ENCODE measurements around the gene ZSCAN2.
"Not testable (repeated sequence)": the region's sequence is repeated elsewhere in the genome, so short reads cannot be mapped to it uniquely, and the experiment has no call there.

ZSCAN2 gene

DNA sequence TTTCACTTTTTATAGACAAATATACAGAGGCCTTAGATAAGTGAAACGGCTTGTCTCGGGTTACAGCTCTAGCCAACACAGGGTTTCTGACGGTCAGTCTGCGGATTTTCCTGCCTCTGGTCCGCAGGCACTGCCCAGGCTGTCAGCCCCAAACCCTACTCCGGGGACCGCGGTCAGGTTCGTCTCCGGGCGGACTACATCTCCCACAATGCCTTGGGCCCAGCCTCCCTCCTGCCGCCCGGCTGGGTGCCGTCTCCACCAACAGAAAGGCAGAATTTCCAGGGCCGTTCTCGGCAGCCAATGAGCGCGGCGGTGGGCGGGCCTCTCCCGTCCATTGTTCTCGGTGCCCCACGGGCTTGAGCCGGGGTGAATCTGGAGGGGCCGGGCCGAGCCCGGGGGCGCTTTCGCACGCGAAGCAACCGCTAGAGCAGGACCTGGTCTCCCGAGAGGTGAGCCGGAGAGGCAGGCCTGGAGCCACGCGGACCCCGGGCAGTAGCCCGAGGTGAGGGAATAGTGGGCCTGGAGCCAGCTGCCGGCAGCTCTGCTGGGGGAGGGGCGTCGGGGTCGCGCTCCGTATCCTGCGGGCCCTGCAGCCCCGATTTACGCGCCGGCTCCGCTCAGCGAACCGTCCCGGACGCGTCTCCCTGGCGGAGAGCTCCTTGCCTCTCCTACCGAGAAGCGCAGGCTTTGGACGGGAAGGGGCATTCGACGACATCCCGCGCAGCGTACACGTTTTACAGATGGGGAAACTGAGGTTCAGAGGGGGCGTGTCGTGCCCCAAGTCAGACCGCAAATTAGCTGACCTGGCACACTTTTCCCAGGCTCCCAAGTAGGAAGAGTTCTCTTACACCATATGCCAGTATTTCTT, at the start of gene ZSCAN2:
Gene ZSCAN2 (plus strand): TSS at position 323 of the 868 bp plus-strand sequence. CDS start 2,919 bp downstream, outside the sequence.
- CTCF ChIA-PET, result interaction anchor here (0.8 to 4.1 kb wide), 4 partner anchors 30 to 277 kb away, joined by 3 to 54 read pairs (median 18); partner anchors contain the start of gene WDR73
- Mint-ChIP-seq H3K27ac (peak within 1 kb of the TSS; percentile 82), H3K27me3 (no peaks in the 10 kb centered on the region)

DNA sequence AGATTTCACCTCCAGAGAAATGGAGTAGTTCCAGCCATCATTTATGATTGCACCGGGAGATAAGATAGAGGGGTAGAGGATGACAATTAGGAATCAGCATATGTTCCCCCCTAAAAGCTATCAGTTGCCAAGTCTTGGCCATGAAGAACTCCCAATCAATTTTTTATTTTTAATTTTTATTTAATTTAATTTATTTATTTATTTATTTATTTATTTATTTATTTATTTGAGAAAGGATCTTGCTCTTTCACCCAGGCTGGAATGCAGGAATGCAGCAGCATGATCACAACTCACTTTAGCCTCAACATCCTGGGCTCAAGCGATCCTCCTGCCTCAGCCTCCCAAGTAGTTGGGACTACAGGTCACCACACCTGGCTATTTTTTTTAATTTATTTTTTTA, 49.2 kb upstream of the ZSCAN2 start:
- H3K27ac Mint-ChIP-seq, H3K9me3 Mint-ChIP-seq, H3K4me3 Mint-ChIP-seq, DNase-seq, CTCF ChIA-PET, H3K36me3 Mint-ChIP-seq, H3K27me3 Mint-ChIP-seq: not testable (repeated sequence)
- H3K4me1 Mint-ChIP-seq, result peaks cover 25% of the 10 kb centered on the region

More for the DNA sequence above, at the start of gene ZSCAN2:
- Mint-ChIP-seq H3K4me3 (peak within 1 kb of the TSS; percentile 83), H3K9me3 (no peaks in the 10 kb centered on the region), H3K4me1 (peaks cover 58% of the 10 kb centered on the region), H3K36me3 (peaks cover 11% of the 10 kb centered on the region)
- DNase-seq, result peak; percentile 97

DNA sequence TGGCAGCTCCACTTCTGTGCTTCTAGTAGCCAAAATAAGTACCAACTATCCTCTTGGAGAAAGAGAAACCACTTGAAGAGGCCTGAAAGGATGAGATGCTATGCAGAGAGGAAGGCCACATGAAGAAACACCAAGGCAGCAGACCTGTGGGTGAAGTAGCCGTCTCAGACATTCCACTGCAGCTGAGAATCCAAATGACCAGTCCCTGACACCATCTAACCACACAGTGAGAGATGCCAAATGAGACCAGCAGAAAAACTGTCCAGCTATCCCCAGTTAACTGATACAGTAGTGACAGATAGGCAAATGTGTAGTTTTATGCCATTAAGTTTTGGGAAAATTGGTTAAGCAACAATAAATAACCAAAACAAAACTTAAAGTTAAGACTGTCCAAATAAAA, 47.9 kb upstream of the ZSCAN2 start:
- Mint-ChIP-seq H3K4me3 (no peak overlapping the region), H3K9me3 (no peaks in the 10 kb centered on the region), H3K36me3 (peaks cover 5% of the 10 kb centered on the region), H3K4me1 (peaks cover 15% of the 10 kb centered on the region), H3K27ac (no peak overlapping the region), H3K27me3 (no peaks in the 10 kb centered on the region)
- no peak for DNase-seq
- CTCF ChIA-PET, result no interaction called here

DNA sequence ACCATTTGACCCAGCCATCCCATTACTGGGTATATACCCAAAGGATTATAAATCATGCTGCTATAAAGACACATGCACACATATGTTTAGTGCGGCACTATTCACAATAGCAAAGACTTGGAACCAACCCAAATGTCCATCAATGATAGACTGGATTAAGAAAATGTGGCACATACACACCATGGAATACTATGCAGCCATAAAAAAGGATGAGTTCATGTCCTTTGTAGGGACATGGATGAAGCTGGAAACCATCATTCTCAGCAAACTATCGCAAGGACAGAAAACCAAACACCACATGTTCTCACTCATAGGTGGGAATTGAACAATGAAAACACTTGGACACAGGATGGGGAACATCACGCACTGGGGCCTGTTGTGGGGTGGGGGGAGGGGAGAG, 44.1 kb upstream of the ZSCAN2 start:
- H3K9me3 Mint-ChIP-seq, CTCF ChIA-PET, DNase-seq, H3K36me3 Mint-ChIP-seq, H3K4me1 Mint-ChIP-seq, H3K4me3 Mint-ChIP-seq, H3K27me3 Mint-ChIP-seq, H3K27ac Mint-ChIP-seq: not testable (repeated sequence)

DNA sequence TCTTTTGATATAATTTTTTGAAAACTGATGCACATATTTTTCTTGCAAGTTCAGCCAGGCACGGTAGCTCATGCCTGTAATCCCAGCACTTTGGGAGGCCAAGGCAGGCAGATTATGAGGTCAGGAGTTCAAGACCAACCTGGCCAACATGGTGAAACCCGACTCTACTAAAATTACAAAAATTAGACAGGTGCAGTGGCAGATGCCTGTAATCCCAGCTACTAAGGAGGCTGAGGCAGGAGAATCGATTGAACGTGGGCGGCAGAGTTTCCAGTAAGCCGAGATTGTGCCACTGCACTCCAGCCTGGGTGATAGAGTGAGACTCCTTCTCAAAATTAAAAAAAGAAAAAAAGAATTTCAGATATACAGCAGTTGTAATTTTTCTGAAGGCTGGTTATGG, 32.8 kb upstream of the ZSCAN2 start:
- DNase-seq, H3K27ac Mint-ChIP-seq, H3K36me3 Mint-ChIP-seq, H3K4me3 Mint-ChIP-seq, H3K9me3 Mint-ChIP-seq: not testable (repeated sequence)
- CTCF ChIA-PET, result interaction anchor here (0.7 kb wide), 1 partner anchor 315 kb away, joined by 3 read pairs; no protein-coding TSS in a partner anchor
- Mint-ChIP-seq H3K4me1 (peaks cover 17% of the 10 kb centered on the region), H3K27me3 (peaks cover 12% of the 10 kb centered on the region)

DNA sequence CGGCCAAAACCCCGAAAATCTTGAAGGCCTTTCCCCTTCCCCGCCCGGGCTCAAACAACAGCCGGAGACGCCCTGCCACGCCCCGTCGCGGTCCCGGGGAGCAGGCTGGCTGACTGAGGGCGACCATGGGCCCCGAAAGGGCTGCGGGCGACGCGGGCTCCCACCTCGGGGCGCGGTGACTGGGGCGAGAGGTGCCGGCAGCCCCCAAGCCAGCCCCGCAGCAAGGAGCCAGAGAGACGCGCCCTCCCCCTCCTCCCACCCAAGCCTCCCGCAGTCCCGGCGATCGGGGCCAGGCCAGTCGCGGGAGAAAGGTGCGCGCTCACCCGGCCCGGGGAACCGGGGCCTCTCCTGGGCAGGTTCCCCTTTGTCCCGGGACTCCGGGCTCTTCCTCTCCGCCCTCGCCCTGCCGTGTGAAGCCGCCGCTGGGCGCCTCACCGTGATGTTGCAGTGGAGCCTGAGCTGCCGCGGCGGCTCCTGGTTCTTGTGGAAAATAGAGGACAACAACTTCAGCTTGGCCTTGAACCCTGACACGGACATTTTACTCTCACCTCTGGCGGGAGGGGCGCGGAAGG, 30.6 kb upstream of the ZSCAN2 start:
- peaks cover 23% of the 10 kb centered on the region for H3K27me3 Mint-ChIP-seq

DNA sequence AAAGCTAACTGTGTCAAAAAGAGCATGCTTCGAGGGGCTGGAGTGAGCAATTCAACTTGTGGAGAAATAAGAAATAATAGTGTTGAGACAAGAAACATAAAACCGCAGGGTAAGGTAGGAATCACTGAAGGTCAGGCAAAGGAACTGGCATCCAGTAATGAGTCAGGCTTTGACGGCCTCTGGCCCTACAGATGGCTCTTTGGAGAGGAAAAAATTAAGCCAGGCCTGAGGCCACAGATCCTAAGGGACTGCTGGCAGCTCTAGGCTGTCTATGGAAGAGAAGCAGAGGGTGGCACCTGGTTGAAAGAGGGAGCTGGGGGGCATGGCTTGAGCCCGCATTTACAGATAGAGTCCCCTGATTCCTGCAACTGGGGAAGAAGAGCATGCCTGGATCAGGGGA, 28.6 kb upstream of the ZSCAN2 start:
- H3K27me3 Mint-ChIP-seq, result peaks cover 30% of the 10 kb centered on the region
- peaks cover 15% of the 10 kb centered on the region for H3K4me1 Mint-ChIP-seq
- CTCF ChIA-PET, result interaction anchor here (1.1 to 3.0 kb wide), 5 partner anchors 9 to 356 kb away, joined by 3 to 9 read pairs (median 6); no protein-coding TSS in a partner anchor
- DNase-seq, result no peak
- H3K36me3 Mint-ChIP-seq, result no peaks in the 10 kb centered on the region
- H3K4me3 Mint-ChIP-seq, result no peak overlapping the region
- no peak overlapping the region for H3K27ac Mint-ChIP-seq
- no peaks in the 10 kb centered on the region for H3K9me3 Mint-ChIP-seq

More for the DNA sequence above, 30.6 kb upstream of the ZSCAN2 start:
- CTCF ChIA-PET, result interaction anchor here (0.7 to 1.9 kb wide), 4 partner anchors 16 to 152 kb away, joined by 3 to 9 read pairs (median 4); no protein-coding TSS in a partner anchor
- peak; percentile 72 for DNase-seq
- Mint-ChIP-seq H3K4me1 (peaks cover 17% of the 10 kb centered on the region), H3K4me3 (peak overlapping the region; percentile 82), H3K36me3 (peaks cover 1% of the 10 kb centered on the region), H3K27ac (peak overlapping the region; percentile 84), H3K9me3 (no peaks in the 10 kb centered on the region)

DNA sequence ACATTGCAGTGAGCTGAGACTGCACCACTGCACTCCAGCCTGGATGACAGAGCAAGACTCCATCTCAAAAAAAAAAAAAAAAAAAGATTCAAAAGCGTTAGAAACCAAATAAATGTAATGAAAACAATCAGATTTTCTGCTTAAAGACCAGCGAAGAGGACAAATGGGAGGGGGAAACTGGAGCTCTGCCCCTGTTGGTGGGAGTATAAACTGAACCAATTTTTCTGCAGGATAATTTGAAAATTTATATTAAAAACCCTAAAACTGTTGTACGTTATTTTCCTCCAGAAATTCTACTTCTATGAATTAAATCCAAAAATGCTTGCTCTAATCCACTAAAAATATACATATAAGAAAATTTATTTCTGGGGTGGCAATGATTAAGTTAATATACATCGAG, 25.3 kb upstream of the ZSCAN2 start:
- CTCF ChIA-PET, result interaction anchor here (0.6 to 3.3 kb wide), 4 partner anchors 10 to 23 kb away, joined by 3 to 9 read pairs (median 3); no protein-coding TSS in a partner anchor
- no peak for DNase-seq
- Mint-ChIP-seq H3K27ac (no peak overlapping the region), H3K4me1 (peaks cover 5% of the 10 kb centered on the region), H3K4me3 (no peak overlapping the region), H3K36me3 (no peaks in the 10 kb centered on the region), H3K9me3 (no peaks in the 10 kb centered on the region), H3K27me3 (peaks cover 41% of the 10 kb centered on the region)

DNA sequence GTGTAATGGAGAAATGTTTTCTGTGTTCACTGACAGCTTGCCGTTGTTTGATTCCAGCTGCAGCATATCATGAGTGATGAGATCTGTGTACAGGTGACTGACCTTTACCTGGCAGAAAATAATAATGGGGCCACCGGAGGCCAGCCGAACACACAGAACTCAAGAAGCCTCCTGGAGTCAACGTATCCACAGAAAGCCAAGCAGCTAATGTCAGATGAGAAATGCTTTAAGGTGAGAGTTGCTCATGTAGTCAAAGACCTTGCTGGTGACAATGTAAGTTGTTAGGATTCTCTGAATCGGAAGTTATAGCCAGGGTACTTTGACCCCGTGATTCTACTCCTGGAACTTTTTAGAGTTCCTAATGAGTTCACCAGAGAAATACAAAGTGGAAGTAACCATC, 22.9 kb upstream of the ZSCAN2 start:
- H3K36me3 Mint-ChIP-seq, CTCF ChIA-PET, DNase-seq, H3K27ac Mint-ChIP-seq, H3K4me3 Mint-ChIP-seq, H3K9me3 Mint-ChIP-seq, H3K4me1 Mint-ChIP-seq: not testable (repeated sequence)
- peaks cover 38% of the 10 kb centered on the region for H3K27me3 Mint-ChIP-seq

DNA sequence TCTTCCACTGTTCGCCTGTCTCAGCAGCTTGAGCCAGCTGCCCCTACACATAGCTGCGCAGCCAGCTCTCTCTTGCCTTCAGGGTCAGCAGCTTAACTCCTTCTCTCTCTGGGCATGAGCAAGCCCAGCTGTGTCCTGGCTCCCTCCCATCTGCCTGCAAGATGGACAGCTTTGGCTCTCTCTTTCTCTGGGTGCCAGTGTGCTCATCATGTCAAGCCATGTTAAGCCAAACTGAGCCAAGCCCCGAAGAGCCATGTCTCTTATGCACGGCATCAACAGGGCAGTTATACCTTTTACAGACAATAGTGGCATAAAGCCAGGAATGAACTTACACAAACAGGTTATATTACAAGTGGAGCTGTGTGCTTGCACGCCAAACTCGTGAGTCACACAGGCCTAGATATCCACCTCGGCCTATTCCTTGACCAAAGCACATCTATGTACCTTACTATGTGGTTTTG, 21.5 kb upstream of the ZSCAN2 start:
- H3K4me1 Mint-ChIP-seq, H3K36me3 Mint-ChIP-seq, H3K4me3 Mint-ChIP-seq, CTCF ChIA-PET, H3K9me3 Mint-ChIP-seq, DNase-seq, H3K27ac Mint-ChIP-seq: not testable (repeated sequence)
- peaks cover 40% of the 10 kb centered on the region for H3K27me3 Mint-ChIP-seq

DNA sequence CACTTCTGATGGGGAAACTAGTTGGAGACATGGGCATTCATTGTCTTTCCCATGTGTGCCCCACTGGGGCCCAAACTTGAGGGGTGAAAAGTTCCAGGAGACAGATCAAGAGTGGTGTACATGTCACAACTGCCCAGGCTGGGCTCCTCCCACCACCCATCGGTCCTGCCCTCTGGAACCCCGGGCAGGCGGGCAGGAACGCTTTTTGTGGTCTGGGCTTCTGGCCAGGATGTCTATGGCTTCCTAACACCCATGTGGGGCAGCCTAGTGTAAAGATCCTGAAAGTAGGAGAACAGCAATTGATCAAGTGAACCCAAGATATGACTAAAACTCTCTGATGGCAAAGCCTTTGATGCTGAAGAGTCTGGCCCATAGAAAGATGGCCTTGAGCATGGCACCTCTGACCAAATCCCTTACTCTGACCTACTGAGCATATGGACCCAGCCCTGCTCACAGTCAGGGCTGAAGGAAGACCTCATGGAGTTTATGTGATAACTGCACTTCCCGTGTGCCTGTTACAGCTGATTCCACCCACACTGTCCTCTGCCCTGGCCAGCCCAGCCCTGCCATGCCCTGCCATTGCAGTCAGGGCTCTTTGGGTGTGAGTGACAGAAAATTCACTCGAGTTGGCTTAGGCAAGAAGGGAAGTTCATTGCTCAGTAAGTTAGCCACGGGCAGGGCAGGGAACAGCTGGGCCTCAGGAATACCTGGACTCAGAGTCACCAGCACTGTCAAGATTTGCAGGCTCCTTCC, 19.0 kb upstream of the ZSCAN2 start:
- CTCF ChIA-PET, result interaction anchor here (0.9 to 1.4 kb wide), 2 partner anchors 9 to 11 kb away, joined by 4 to 7 read pairs; no protein-coding TSS in a partner anchor
- not testable (repeated sequence) for H3K4me1 Mint-ChIP-seq, H3K36me3 Mint-ChIP-seq, H3K27ac Mint-ChIP-seq, H3K9me3 Mint-ChIP-seq, DNase-seq, H3K4me3 Mint-ChIP-seq
- peaks cover 31% of the 10 kb centered on the region for H3K27me3 Mint-ChIP-seq

DNA sequence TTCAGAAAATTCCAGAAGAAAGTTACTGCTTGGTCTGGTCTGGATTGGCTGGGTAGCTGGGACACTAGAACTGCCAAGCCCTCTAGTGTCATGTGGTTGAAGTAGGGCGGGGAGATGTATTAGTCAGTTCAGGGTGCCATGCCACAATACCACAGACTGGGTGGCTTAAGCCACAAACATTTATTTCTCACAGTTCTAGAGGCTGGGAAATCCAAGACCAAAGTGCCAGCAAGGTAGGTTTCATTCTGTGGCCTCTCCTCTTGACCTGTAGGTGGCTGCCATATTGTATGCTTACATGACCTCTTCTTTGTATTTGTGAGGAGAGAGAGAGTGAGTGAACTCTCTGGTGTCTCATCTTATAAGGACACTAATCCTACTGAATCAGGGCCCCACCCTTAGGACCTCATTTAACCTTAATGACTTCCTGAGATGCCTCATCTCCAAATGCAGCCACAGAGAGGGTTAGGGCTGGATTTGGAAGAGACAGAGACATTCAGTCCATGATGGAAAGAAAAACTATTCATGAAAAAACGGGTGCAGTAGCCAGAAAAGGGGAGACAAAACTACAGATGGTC, 18.1 kb upstream of the ZSCAN2 start:
- Mint-ChIP-seq H3K4me3 (no peak overlapping the region), H3K4me1 (peaks cover 10% of the 10 kb centered on the region), H3K27me3 (peaks cover 38% of the 10 kb centered on the region), H3K27ac (no peak overlapping the region), H3K9me3 (no peaks in the 10 kb centered on the region), H3K36me3 (no peaks in the 10 kb centered on the region)
- DNase-seq, result no peak
- CTCF ChIA-PET, result no interaction called here

DNA sequence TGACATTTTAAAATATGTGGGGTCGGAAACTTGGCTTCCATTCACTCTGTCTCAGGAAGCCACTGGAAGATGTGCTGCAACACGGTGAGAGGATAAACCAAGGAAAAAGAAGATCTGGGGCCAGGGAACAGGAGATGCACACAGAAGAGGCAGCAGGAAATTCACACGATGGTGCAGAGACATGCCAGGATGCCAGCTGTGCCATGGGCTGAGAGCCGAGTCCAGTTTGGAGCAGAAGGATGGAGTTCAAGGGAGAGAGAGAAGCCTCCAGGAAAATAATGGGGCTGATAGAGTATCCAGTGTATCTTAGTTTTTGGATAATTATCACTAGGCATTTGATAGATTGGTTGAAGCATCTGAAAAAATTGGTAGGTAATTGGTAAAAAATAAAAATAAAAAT, 16.9 kb upstream of the ZSCAN2 start:
- Mint-ChIP-seq H3K27me3 (peaks cover 37% of the 10 kb centered on the region), H3K4me1 (peaks cover 17% of the 10 kb centered on the region)
- H3K36me3 Mint-ChIP-seq, H3K4me3 Mint-ChIP-seq, H3K27ac Mint-ChIP-seq, H3K9me3 Mint-ChIP-seq, CTCF ChIA-PET, DNase-seq: not testable (repeated sequence)

DNA sequence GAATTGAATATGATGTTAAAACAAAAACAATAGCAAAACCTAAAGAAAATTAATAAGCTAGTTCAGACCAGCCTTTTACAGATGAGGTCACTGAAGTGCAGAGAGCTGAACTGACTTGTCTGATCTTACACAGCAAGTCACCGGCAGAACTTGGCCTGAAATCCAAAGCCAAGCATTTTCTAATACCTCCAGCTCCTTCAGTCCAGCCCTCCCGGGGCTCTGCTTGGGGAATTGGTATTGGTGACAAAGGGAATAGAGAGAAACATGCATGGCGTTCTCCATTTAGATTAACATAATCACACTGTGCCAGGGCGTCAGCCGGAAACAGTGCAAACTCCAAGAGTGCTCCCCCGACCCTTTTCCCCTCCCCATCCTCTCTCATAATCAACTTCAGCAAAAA, 14.1 kb upstream of the ZSCAN2 start:
- Mint-ChIP-seq H3K27me3 (peaks cover 32% of the 10 kb centered on the region), H3K9me3 (no peaks in the 10 kb centered on the region), H3K27ac (no peak overlapping the region), H3K36me3 (no peaks in the 10 kb centered on the region), H3K4me3 (no peak overlapping the region), H3K4me1 (peaks cover 17% of the 10 kb centered on the region)
- CTCF ChIA-PET, result interaction anchor here (1.0 to 3.3 kb wide), 8 partner anchors 11 to 342 kb away, joined by 3 to 32 read pairs (median 6); partner anchors contain the start of gene WDR73
- DNase-seq, result no peak

Data from activated naive CD4-positive, alpha-beta T cell treated with anti-CD3 and anti-CD28 coated beads, Interleukin-2, amount 10 ng/mL, durations not matched to agents 7 days and 5 days (primary cell).